Epidermal melanocyte (primary cell): ENCODE measurements around the gene RABGGTA.

Experiments
- DNase-seq: peaks from one replicate; pipeline ENCODE4 v3.0.0; 2011; ENCODE audit warnings: low spot score; ENCODE audit not compliant: insufficient read length

Gene RABGGTA

DNA sequence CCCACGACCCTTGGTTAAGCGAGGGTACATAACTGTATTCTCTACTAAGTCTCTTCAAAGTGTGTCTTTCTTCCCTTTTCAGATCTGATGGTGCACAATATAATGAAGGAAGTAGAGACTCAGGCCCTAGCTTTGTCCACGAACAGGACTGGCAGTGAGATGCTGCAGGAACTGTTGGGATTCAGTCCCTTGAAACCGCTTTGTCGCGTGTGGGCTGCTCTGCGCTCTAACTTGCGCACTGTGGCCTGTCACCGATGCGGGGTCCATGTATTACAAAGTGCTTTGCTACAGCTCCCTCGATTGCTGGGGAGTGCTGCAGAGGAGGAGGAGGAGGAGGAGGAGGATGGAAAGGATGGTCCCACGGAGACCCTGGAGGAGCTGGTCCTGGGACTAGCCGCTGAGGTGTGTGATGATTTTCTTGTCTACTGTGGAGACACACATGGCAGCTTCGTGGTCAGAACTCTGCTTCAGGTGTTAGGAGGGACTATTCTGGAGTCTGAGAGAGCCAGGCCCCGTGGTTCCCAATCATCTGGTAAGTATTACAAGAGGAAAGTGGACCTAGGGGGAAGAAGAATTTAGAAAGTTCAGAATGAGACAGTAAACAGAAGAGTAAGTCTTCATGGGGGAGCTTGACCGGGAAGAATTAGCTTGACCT lies 29.1 kb upstream of the RABGGTA start:
- DNase-seq: no peak

DNA sequence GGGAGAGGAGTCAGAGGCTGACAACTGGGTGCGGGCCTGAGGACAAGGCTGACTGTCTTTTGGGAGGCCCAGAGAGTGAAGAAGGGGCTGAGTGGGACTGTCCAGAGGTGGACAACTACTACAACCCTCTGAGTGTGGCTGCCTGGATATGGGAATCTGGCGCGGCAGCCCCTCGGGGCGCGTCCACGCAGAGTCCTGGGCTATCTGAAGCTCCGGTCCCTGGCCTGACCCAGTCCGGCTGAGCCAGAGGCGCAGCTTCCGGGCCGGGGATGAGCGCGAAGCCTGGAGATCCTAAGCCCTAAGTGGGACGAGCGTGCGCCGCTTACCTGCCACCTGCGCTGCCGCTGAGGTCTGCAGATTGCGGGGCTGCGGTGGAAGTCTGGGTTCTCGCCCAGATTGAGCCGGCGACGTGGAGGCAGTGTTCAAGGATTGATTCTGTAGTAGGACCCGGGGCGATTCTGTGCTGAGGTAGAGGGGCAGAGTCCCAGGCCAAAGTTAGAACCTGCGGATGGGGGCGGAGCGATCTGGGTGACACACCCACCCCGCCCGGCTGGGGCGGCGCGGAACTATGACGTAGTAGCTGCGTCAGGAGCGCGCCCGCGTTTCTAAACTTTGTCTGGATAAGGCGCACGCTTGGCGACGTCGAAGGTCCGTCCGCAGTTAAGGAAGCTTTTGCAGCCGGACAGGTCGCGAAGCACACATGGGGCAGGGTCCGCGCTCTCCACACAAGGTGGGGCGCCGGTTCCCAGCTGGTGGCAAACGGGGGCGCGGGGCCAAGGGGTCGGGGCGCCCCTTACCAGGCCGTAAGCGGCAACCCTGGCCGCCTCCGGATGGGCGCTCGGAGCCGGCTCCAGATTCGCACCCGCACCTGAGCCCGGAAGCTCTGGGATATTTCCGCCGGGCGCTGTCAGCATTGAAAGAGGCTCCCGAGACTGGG lies 28.1 kb upstream of the RABGGTA start, which contains the start of the genes DHRS1 and NOP9:
Gene DHRS1, minus strand, starts transcription at position 526 of the 937 bp plus-strand sequence. CDS start 674 bp downstream, outside the sequence.
Gene NOP9, plus strand, starts transcription at position 596 of the 937 bp plus-strand sequence. Its CDS starts 105 bp downstream, at position 701.
- peak; percentile 88 for DNase-seq

DNA sequence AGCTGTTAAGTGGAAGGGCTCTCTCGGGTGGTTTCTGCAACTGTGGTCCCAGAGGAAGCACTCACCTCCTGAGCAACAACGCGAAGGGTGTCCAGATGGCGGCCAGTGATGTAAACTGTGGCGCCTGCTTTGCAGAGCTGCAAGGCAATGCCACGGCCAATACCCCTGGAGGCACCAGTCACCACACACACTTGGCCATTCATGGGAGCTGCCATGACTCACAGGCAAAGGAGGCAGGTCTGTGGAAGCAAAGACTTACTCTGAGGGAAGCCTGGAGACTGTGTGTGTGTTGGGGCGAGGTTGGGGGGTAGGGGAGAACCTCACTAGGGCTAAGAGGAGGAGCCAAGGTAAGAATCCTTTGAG lies 27.5 kb upstream of the RABGGTA start:
- no peak for DNase-seq

DNA sequence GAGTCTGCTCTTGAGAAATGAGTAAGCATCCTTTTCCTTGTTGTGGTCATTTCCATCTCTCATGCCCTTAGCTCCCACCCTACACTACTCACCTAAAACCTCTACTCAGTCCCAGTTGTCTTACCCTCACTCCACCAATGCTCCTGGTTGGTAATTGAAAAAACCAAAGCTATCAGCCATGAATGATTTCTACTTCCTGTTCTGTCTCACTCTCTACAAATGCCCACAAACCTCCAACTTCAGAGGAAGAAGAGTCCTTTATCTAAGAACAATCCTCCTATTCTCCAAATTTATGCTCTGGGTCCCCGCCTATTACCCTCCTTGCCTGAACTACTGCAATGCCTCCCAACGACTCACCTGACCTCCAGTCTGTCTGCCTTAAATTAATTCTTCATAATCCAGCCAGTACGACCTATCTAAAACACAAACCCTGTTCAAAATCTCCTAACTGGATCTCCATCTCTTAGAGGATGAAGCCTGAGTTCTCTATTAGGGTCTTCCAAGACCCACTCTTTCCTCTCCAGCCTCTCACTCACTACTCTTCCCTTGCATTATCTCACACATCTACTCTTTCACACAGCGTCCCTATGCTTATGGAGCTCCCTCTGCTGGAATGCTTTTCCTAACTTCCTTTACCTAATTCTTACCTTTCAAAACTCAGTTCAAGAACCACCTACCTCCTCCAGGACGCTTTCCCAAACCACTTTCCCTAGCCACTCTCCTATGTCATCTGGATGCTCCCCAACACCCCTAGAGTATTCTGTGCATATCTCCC lies 26.0 kb upstream of the RABGGTA start:
- DNase-seq: no peak

DNA sequence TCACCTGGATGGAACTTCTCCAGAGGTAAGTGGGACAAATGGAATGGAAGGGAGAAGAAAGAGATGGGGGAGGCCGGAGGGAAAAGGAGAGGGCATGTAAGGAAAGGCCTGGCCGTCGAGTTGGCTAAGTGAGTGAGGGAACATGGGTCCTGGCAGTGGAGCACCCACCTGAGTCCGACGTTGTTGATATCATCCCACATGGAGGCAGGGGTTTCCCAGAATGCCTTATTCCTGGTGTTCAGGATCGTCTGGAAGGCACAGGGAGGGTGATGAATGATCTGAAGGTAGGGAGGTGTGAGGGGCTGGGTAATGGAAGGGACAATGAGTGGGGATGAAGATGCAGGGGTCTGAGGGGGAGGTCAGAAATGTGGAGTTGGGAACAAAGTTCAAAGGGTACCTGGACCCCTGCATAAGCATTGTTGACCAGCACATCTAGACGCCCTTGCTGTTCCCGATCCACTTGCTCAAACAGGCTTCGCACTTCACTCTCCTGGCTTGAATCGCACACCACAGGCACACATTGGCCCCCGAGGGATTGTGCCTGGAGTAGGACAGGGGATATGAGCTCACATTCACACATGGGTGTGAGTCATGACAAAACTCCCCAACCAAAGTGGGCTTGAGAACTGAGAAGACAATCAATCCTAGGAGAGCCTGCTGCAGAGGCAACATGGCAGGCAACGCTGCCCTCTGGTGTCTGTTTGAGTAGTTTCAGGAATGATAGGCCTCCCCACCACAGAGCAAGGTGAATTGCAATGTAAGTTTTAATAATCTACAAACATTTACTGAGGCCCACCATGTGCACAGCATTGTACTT lies 25.2 kb upstream of the RABGGTA start:
- peak; percentile 88 for DNase-seq

DNA sequence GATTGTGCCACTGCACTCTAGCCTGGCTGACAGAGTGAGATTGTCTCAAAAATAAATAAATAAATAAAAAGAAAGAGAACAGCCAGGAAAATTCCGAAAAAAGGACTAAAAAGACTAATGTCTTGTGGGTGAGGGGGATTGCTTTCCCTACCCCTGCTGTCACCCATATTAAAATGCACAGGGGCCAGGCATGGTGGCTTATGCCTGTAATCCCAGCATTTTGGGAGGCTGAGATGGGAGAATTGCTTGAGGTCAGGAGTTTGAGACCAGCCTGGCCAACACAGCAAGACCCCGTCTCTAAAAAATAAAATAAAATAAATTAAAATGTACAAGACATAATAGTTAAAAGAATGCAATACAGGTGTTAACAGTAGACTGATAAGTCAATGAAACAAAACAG lies 22.1 kb upstream of the RABGGTA start:
- no peak for DNase-seq

DNA sequence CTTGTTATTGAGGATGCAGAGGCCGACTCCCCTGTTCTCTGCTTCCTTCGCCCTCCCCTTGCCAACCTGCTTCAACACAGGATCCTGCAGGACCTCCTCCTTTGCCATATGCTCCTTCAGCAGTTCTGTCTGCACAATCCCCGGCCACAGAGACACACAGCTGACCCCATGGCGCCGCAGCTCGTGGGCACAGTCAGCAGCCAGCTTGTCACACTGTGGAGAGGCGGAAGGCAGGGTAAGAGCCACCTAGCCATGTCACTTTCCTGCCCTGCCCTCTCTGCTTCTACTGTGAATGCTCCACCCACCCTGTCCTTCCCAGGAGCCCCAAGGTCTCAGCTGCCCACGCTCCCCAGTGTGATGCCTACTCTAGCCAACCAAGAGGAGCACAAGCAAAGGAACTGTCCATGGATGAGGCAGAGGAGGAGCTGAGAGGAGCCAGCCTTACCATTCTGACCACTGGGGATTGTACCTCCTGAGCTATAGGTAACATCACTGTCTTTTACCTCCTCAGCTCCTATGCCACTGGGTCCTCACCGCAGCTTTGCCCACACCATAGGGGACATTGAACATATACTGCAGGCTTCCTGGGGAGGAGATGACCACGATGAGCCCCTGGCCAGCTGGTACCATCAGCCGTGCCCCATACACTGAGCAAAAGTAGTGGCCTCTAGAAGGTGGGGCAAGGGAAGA lies 20.9 kb upstream of the RABGGTA start:
- no peak for DNase-seq

DNA sequence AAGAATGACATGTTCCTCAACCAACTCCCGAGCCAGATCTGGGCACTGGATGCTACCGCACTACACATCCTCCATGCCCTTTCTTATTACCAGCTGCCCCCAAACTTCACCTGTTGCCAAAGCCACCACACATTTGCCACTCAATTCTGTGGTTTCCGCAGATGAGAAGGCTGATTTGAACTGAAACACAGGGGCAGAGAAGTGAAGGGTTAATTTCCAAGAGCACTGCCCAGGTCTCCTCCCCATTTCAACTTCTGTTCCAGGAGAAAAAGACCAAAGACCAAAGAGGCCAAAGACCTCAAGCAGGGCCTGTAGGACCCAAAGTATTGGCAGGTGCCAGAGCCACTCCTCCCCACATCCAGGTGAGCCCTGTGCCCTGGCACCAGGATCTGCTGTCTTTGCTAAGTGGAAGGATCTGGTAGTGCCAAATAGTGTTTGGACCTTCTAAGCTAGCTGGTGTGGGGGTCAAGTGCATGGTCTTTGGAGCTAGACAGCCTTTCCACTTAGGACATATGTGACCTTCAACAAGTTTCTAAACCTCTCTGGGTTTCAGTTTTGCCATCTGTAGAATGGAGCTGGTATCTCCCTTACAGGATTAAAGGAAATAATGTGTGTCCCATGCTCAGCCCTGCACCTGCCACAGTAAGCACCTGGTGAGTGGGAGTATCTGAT lies 20.2 kb upstream of the RABGGTA start:
- no peak for DNase-seq

DNA sequence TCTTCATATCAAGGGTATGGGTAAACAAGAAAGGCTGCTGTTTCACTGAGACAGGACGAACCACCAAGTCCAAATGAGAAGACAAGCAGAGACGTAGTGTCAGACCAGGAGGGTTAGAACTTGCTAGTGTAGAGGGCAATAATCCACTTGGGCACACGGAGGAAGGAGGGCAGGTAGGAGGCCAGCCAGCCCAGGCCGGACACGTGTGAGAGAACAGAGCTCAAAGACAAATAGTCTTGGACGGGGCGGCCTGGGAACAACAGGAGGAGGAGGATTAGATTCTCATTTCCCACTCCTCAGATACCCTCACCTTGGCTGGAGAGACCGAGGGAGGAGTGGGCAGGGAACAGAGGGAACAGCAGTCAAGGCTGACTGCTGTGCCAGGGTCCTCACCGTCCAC lies 19.3 kb upstream of the RABGGTA start:
- DNase-seq: no peak

DNA sequence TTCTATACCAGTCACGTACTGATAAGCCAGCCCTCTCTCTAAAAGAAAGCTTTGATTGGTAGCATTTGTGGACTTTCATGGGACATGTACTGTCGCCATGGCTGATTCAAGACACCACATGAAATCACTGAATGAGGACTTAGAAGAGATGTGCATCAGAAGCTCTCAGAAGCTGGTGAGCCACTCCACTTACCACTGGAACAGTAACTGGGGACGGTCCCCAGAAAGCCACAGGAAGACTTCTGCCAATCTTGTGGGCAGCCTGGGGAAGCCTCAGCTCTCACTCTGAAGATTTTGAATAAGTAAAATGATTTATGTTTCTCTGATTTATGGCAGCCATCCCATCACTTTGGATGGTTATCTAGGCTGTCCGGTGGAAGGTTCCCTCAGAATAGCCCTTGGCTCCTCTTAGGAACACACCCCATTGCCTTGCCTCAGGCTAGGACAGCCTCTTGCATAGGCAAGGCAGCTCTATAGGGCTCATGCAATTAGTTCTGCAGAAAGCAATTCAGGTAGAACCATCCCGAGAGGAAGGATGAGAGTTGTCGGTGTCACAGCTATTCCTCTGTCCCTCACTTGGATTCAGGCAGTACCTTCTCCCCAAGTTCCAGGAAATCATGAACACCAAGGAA lies 18.4 kb upstream of the RABGGTA start:
- no peak for DNase-seq

DNA sequence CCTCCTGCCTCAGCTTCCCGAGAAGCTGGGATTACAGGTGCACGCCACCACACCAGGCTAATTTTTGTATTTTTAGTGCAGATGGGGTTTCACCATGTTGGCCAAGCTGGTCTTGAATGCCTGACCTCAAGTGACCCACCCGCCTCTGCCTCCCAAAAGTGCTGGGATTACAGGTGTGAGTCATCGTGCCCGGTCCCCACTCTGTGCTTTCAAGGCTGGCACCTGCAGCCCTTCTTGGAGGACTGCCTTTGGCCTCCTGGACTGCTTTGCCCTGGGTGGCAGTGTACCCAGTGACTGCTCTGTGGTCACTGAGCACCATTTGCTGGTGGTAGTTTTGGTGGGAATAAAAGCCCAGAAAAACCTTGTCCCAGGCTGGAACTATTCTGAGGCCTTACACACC lies 15.6 kb upstream of the RABGGTA start:
- DNase-seq: no peak

DNA sequence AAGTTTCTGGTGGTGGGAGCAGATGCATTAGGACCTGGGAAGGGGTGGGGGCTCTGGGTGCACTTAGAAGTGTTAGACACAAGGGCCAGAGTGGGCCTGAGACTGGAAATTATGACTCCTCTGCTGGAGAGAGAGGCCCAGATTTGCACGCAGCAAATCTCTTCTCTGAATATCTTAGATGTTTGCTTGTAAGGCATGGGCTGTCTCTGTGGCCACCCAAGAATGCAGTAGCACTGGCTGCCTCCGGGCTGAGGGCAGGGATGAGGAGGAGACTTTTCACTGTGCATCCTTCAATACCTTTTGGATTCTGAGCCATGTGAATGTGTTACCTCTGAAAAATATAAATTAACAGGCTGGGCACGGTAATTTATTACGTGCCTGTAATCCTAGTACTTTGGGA lies 14.0 kb upstream of the RABGGTA start:
- no peak for DNase-seq

DNA sequence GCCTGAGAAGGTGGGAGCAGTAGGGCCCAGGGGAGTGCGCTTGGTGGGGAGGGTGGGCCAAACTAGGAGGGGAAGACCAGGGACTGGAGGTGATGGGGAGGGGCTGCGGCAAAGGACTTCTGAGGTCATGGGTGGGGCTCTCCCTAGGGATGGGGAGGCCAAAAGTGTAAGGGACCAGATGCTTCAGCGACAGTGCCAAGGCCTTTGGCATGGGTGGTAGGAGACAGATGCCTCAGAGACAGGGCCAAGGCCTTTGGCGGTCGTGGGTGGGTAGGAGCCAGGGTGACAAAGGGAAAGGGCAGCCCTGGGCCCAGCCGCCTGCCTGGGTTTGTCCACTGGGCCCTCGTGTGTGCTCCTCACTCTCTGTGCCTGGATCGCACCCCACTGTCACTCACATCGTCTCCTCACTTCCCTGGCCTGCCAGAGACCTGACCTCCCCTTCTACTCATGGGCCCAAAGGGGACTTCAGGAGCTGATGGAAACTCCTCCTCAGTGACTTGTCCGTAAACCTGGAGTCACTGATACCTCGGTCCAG lies 13.2 kb upstream of the RABGGTA start:
- no peak for DNase-seq

DNA sequence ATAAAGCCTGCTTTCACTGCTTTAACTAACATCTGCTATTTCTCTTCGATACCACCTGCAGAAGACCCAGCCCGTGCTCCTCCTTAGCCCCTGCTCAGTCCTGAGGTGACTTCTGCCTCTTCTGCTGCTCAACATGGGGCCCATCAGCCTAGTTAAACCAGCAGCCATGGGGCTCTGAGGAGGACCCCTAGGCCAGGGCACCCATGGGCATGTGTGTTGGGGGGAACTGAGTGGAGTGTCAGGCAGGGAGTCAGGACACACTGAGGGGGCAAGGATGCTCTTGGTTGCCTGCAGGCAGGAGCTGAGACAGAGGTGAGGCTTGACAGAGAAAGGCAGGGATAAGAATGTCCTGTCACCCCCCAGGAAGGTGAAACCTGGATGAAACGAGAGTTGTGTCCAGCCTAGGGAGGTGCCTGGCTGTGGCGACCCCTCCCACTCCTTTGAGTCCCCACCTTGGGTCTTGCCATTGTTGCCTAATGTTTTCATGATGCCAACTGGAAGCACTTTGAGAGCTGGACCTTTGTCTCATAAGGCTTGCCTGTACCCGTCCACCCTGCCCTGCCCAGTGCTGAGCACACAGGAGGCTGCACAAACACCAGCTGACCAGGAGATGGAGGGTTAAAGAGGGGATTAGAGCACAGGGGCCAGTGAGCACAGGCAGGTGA lies 12.5 kb upstream of the RABGGTA start:
- no peak for DNase-seq

DNA sequence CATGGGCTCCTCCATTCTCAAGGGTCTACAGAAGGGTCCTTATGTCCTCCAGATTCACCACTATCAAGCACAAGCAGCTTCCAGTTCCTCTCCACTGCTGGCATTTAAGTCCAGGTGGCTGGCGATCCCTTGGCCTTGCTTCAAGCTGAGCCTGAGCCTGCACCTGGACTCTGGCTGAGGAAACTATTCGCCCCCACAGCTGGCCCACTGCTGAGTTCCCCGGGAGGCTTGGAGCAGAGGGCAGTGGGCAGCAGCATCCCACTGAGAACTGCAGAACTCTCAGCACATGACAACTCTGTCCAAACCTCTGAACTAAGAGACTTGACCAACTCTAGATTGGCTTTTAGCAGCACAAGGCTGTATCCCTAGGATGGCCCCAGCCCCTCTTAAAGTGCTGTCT lies 11.3 kb upstream of the RABGGTA start:
- no peak for DNase-seq

DNA sequence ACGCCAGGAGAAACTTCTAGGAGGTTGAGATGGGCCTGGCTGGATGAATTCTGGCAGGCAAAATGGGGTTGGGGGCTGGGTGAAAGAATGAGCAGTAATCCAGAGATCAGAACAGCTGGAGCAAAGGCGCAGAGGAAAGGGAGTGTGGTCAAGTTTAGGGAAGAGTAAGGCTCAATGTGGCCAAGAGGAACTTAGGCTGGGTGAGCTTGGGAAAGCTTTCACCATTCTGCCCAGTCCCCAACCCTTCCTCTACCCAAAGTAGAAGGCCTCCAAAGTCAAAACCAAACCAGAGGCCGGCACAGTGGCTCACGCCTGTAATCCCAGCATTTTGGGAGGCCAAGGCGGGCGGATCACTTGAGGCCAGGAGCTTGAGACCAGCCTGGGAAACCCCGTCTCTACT lies 10.2 kb upstream of the RABGGTA start:
- no peak for DNase-seq

DNA sequence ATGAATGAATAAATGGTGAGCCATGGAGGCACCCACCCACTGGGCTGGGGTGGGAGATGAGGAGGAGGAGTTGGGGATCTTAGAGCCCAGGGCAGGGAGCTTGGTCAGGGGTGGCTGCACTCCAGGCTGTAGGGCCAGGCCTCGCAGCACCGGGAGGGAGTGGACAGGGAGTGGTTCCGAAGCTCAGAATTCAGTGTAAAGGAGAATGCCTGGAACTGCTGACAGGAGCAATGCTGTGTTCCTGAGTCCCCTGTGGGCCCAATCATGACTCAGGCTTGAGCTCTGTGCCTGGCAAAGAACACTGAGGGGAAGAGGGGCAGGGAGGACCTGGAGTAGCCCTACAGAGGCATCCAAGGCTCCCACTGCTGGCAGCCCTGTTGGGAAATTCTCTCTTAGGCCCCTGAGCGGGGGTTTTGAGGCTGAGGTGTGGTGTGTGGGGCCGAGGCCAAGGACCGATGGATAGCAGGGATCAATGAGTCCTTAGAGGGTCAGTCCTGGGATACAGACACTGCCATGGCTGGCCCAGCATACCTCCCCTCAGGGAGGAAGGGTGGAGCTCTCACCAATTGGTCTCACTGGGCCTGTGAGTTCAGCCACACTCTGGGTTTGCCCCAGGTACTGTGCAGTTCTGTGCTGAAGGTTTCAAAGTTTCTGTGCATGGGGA lies 9.5 kb upstream of the RABGGTA start:
- no peak for DNase-seq
